Measurements from ENCODE around the gene CAMSAP3. TPM values are rescaled to one million over a fixed set of nuclear protein-coding genes. Genes with fewer than 3 reads are reported as not detected.

Gene CAMSAP3
- total RNA-seq, 1 donor from 2014 or later, result 7.0 TPM

GRCh38 chr19:7578127-7578526 is 17.5 kb upstream of the CAMSAP3 start:
- no peak for DNase-seq

GRCh38 chr19:7579182-7579581 is 16.5 kb upstream of the CAMSAP3 start:
- DNase-seq, result no peak

GRCh38 chr19:7582446-7582845 is 13.2 kb upstream of the CAMSAP3 start:
- DNase-seq, result no peak

GRCh38 chr19:7589822-7590221 is 5.8 kb upstream of the CAMSAP3 start:
- DNase-seq, result no peak

- peak; percentile 6 for DNase-seq
These were observed 5.4 kb upstream of the CAMSAP3 start for GRCh38 chr19:7590256-7590655.

GRCh38 chr19:7596211-7596937 is 711 bp downstream of the CAMSAP3 start:
- DNase-seq, result no peak

GRCh38 chr19:7597689-7598088 is 2.0 kb downstream of the CAMSAP3 start:
- DNase-seq, result no peak

- no peak for DNase-seq
These were observed 2.5 kb downstream of the CAMSAP3 start for GRCh38 chr19:7598180-7598579.

GRCh38 chr19:7600721-7601120 is 5.1 kb downstream of the CAMSAP3 start:
- no peak for DNase-seq

- DNase-seq, result no peak
These were observed 6.7 kb downstream of the CAMSAP3 start for GRCh38 chr19:7602240-7602934.

- DNase-seq, result no peak
These were observed 7.4 kb downstream of the CAMSAP3 start for GRCh38 chr19:7602935-7603497.

- no peak for DNase-seq
These were observed 8.3 kb downstream of the CAMSAP3 start for GRCh38 chr19:7603919-7604318.

GRCh38 chr19:7605490-7606222 is 10.0 kb downstream of the CAMSAP3 start:
- no peak for DNase-seq

- no peak for DNase-seq
These were observed 10.6 kb downstream of the CAMSAP3 start for GRCh38 chr19:7606289-7606688.

GRCh38 chr19:7607212-7607873 is 11.7 kb downstream of the CAMSAP3 start:
- DNase-seq, result no peak

- no peak for DNase-seq
These were observed 12.4 kb downstream of the CAMSAP3 start for GRCh38 chr19:7607874-7608560.

GRCh38 chr19:7610491-7611240 is 15.0 kb downstream of the CAMSAP3 start:
- no peak for DNase-seq

GRCh38 chr19:7611541-7612279 is 16.0 kb downstream of the CAMSAP3 start:
- no peak for DNase-seq

- DNase-seq, result no peak
These were observed 16.9 kb downstream of the CAMSAP3 start for GRCh38 chr19:7612282-7613274.
